ENCODE data around the gene ARL6IP6. TPM values are rescaled to one million over a fixed set of nuclear protein-coding genes. Genes with fewer than 3 reads are reported as not detected.
A peak's percentile ranks its signal among the peaks of the same experiment; 100 is the strongest.
"Not testable (repeated sequence)": the region's sequence is repeated elsewhere in the genome, so short reads cannot be mapped to it uniquely, and the experiment has no call there.

ARL6IP6 gene
- total and polyA plus RNA-seq, 2 donors (not counting 1 experiment from before 2014, with no cell fraction given), result 19.0 to 53.9 TPM

DNA sequence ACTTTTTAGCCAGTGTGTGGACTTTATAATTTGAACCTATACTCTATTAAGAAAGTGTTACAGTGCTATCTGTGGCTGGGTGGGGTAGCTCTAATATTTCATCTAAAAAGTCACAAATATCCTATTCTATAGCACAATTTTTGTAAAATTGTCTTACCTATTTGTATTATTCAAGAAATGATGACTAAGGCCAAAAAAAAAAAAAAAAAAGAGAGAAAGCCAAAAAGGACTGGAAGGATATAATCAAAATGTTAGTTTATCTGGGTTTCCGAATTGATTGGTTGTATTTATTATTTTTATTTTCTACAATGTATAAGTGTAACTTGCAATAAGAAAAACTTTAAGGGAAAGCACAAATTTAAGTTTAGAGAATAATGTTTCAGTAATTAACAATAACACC is 5.5 kb downstream of the ARL6IP6 start:
- Histone ChIP-seq H3K4me2 (ENCODE audit: extremely low read depth, insufficient read depth, low read length) (no peak overlapping the region), H2AFZ (ENCODE audit: low read length) (no peak overlapping the region), H3K27ac (ENCODE audit: insufficient read depth, low read length) (no peak overlapping the region), H3K27me3 (ENCODE audit: control insufficient read depth, insufficient read depth, low read length) (no peaks in the 10 kb centered on the region), H3K4me3 (replicated peaks in 1 of 4; ENCODE audit: control extremely low read depth in 1 of 4, insufficient read depth in 1 of 4, low read depth in 3 of 4, low read length in 4 of 4) (no peak overlapping the region), H3K4me1 (ENCODE audit: control insufficient read depth, extremely low read depth, insufficient read depth, low read length) (no peaks in the 10 kb centered on the region), H3K79me2 (ENCODE audit: control insufficient read depth, insufficient read depth, low read length) (peaks cover 47% of the 10 kb centered on the region), H3K9me3 (ENCODE audit: control insufficient read depth, insufficient read depth, low read depth, low read length) (no peaks in the 10 kb centered on the region), H3K36me3 (ENCODE audit: control insufficient read depth, insufficient read depth, low read length) (no peaks in the 10 kb centered on the region), H3K9ac (ENCODE audit: insufficient read depth, low read length) (no peak overlapping the region), H4K20me1 (ENCODE audit: control insufficient read depth, extremely low read depth, insufficient read depth, low read length) (no peaks in the 10 kb centered on the region)
- no peak for DNase-seq (ENCODE audit: low read depth in 2 of 2)
- TF ChIP-seq EZH2 (IDR thresholded peaks at IDR 0.05; ENCODE audit: low read length, missing control alignments), result no peak
- TF ChIP-seq, protein P1, sequence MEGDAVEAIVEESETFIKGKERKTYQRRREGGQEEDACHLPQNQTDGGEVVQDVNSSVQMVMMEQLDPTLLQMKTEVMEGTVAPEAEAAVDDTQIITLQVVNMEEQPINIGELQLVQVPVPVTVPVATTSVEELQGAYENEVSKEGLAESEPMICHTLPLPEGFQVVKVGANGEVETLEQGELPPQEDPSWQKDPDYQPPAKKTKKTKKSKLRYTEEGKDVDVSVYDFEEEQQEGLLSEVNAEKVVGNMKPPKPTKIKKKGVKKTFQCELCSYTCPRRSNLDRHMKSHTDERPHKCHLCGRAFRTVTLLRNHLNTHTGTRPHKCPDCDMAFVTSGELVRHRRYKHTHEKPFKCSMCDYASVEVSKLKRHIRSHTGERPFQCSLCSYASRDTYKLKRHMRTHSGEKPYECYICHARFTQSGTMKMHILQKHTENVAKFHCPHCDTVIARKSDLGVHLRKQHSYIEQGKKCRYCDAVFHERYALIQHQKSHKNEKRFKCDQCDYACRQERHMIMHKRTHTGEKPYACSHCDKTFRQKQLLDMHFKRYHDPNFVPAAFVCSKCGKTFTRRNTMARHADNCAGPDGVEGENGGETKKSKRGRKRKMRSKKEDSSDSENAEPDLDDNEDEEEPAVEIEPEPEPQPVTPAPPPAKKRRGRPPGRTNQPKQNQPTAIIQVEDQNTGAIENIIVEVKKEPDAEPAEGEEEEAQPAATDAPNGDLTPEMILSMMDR (conservative IDR thresholded peaks at IDR 0.05 in 1 of 2, IDR thresholded peaks at IDR 0.05 in 1 of 2; ENCODE audit: low read depth in 1 of 2, low read length in 2 of 2), result no peak

DNA sequence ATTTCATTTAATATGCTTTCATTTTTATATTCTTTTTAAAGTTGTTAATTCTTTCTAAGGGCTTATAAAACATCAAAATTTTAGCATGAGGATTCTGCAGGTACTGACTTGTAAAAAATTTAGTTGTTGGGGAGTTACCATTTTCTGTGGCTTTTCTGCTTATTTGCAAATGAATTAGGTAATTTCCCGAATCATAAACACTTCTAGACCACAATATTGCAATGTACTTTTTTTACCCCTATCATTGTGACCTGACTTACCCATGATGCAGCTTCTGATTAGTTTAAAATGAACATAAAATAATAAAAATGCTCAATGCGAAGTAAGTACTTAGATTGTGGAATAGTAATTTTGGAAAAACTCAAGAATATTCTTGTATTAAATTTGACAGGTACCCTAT is 11.4 kb downstream of the ARL6IP6 start:
- no peak overlapping the region for H3K4me3 ChIP-seq (replicated peaks in 1 of 4; ENCODE audit: control extremely low read depth in 1 of 4, insufficient read depth in 1 of 4, low read depth in 3 of 4, low read length in 4 of 4)
- TF ChIP-seq EZH2 (IDR thresholded peaks at IDR 0.05; ENCODE audit: low read length, missing control alignments), result no peak
- TF ChIP-seq, protein P1 (conservative IDR thresholded peaks at IDR 0.05 in 1 of 2, IDR thresholded peaks at IDR 0.05 in 1 of 2; ENCODE audit: low read depth in 1 of 2, low read length in 2 of 2), result no peak
- H2AFZ ChIP-seq (ENCODE audit: low read length), result no peak overlapping the region
- no peaks in the 10 kb centered on the region for H3K9me3 ChIP-seq (ENCODE audit: control insufficient read depth, insufficient read depth, low read depth, low read length)
- no peaks in the 10 kb centered on the region for H3K36me3 ChIP-seq (ENCODE audit: control insufficient read depth, insufficient read depth, low read length)
- H3K9ac ChIP-seq (ENCODE audit: insufficient read depth, low read length), result no peak overlapping the region
- H3K27ac ChIP-seq (ENCODE audit: insufficient read depth, low read length), result no peak overlapping the region
- no peak overlapping the region for H3K4me2 ChIP-seq (ENCODE audit: extremely low read depth, insufficient read depth, low read length)
- H3K4me1 ChIP-seq (ENCODE audit: control insufficient read depth, extremely low read depth, insufficient read depth, low read length), result no peaks in the 10 kb centered on the region
- H4K20me1 ChIP-seq (ENCODE audit: control insufficient read depth, extremely low read depth, insufficient read depth, low read length), result no peaks in the 10 kb centered on the region
- no peaks in the 10 kb centered on the region for H3K27me3 ChIP-seq (ENCODE audit: control insufficient read depth, insufficient read depth, low read length)
- DNase-seq (ENCODE audit: low read depth in 2 of 2), result no peak
- H3K79me2 ChIP-seq (ENCODE audit: control insufficient read depth, insufficient read depth, low read length), result peaks cover 15% of the 10 kb centered on the region

DNA sequence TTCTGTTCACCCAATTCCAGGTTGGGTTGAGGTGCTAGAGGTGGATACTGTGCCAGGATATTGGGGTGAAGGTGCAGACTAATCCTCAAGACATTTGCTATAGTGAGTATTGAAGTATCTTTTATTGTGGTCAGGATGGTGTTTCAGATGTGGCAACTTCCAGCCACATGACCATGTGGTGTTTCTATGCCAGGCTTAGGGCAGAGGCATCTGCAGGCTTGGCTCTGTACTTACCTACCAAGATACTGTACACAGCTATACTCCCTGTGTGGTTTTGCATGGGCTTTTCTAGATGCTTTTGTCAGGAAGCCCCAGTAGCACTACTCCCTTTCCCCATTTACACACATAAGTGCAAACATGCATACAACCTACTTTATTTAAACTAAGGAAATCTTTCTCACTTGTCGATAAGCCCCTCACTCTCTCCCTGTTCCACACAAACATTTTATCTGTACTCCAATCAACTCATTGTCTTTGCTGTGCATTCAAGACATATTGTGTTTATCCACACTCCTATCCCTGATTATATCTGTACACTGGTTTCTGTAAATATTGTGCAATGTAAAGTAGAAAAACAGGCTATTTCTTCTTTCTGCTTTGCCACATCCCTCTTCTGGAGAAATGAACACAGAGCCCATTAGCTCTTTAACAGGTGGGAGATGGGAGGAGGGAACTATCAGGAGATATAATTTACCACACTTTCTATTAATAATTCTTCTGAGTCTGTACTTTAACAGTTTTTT is 12.3 kb downstream of the ARL6IP6 start:
- no peak overlapping the region for H3K27ac ChIP-seq (ENCODE audit: insufficient read depth, low read length)
- no peaks in the 10 kb centered on the region for H4K20me1 ChIP-seq (ENCODE audit: control insufficient read depth, extremely low read depth, insufficient read depth, low read length)
- H3K9me3 ChIP-seq (ENCODE audit: control insufficient read depth, insufficient read depth, low read depth, low read length), result no peaks in the 10 kb centered on the region
- H3K79me2 ChIP-seq (ENCODE audit: control insufficient read depth, insufficient read depth, low read length), result peaks cover 13% of the 10 kb centered on the region
- no peaks in the 10 kb centered on the region for H3K27me3 ChIP-seq (ENCODE audit: control insufficient read depth, insufficient read depth, low read length)
- peak; percentile 15 to 25 for DNase-seq (ENCODE audit: low read depth in 2 of 2)
- no peak overlapping the region for H3K4me2 ChIP-seq (ENCODE audit: extremely low read depth, insufficient read depth, low read length)
- H3K4me3 ChIP-seq (replicated peaks in 1 of 4; ENCODE audit: control extremely low read depth in 1 of 4, insufficient read depth in 1 of 4, low read depth in 3 of 4, low read length in 4 of 4), result no peak overlapping the region
- H3K4me1 ChIP-seq (ENCODE audit: control insufficient read depth, extremely low read depth, insufficient read depth, low read length), result no peaks in the 10 kb centered on the region
- H3K9ac ChIP-seq (ENCODE audit: insufficient read depth, low read length), result no peak overlapping the region
- H3K36me3 ChIP-seq (ENCODE audit: control insufficient read depth, insufficient read depth, low read length), result no peaks in the 10 kb centered on the region
- TF ChIP-seq, protein P1 (conservative IDR thresholded peaks at IDR 0.05 in 1 of 2, IDR thresholded peaks at IDR 0.05 in 1 of 2; ENCODE audit: low read depth in 1 of 2, low read length in 2 of 2), result no peak
- no peak for TF ChIP-seq EZH2 (IDR thresholded peaks at IDR 0.05; ENCODE audit: low read length, missing control alignments)
- H2AFZ ChIP-seq (ENCODE audit: low read length), result no peak overlapping the region

DNA sequence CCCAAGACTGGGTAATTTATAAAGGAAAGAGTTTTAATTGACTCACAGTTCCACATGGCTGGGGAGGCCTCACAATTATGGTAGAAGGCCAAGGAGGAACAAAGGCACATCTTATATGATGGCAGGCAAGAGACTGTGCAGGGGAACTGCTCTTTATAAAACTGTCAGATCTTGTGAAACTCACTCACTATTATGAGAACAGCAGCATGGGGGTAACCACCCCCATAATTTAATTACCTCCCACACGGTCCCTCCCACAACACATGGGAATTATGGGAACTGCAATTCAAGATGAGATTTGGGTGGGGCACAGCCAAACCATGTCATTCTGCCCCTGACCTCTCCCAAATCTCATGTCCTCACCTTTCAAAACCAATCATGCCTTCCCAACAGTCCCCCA is 19.1 kb downstream of the ARL6IP6 start:
- not testable (repeated sequence) for H3K9me3 ChIP-seq (ENCODE audit: control insufficient read depth, insufficient read depth, low read depth, low read length); H3K4me1 ChIP-seq (ENCODE audit: control insufficient read depth, extremely low read depth, insufficient read depth, low read length); DNase-seq (ENCODE audit: low read depth in 2 of 2); H3K4me3 ChIP-seq (replicated peaks in 1 of 4; ENCODE audit: control extremely low read depth in 1 of 4, insufficient read depth in 1 of 4, low read depth in 3 of 4, low read length in 4 of 4); H2AFZ ChIP-seq (ENCODE audit: low read length); H3K79me2 ChIP-seq (ENCODE audit: control insufficient read depth, insufficient read depth, low read length); H3K36me3 ChIP-seq (ENCODE audit: control insufficient read depth, insufficient read depth, low read length); H3K4me2 ChIP-seq (ENCODE audit: extremely low read depth, insufficient read depth, low read length); H3K9ac ChIP-seq (ENCODE audit: insufficient read depth, low read length); H4K20me1 ChIP-seq (ENCODE audit: control insufficient read depth, extremely low read depth, insufficient read depth, low read length); H3K27ac ChIP-seq (ENCODE audit: insufficient read depth, low read length); H3K27me3 ChIP-seq (ENCODE audit: control insufficient read depth, insufficient read depth, low read length)
